ENCODE measurements around the gene SMIM43. TPM values are rescaled to one million over a fixed set of nuclear protein-coding genes. Genes with fewer than 3 reads are reported as not detected.

SMIM43 gene
- total RNA-seq, 1 experiment from 2014 or later, result 1.2 TPM

- no peak overlapping the region for H2BK12ac ChIP-seq (ENCODE audit: insufficient read length, low read depth, low read length)
- Mint-ChIP-seq H3K36me3 (ENCODE audit: insufficient read depth in 1 of 3, low read depth in 3 of 3) (peaks cover 0 to 4% (median 0%) of the 10 kb centered on the region in 3 experiments; a peak in 1 of 7 replicates), H3K4me3 (no peak overlapping the region), H3K4me1 (peaks cover 30 to 34% of the 10 kb centered on the region in 2 experiments), H3K27ac (peak overlapping the region in 1 of 3 experiments; percentile 24; a peak in 2 of 7 replicates), H3K27me3 (ENCODE audit: low read depth) (peaks cover 2% of the 10 kb centered on the region), H3K9me3 (no peaks in the 10 kb centered on the region)
- H3K4me2 ChIP-seq (ENCODE audit: insufficient read depth, insufficient read length, low read length), result no peak overlapping the region
- no peaks in the 10 kb centered on the region for H3K23me2 ChIP-seq (ENCODE audit: insufficient read length, low read depth, low read length, poor library complexity, severe bottlenecking)
- no peaks in the 10 kb centered on the region for H3K79me1 ChIP-seq (ENCODE audit: insufficient read depth, low read depth, low read length, poor library complexity, severe bottlenecking)
- no peak overlapping the region for H3K14ac ChIP-seq (ENCODE audit: insufficient read depth, low read length)
- H3K23ac ChIP-seq (ENCODE audit: insufficient read length, low read depth, low read length), result no peak overlapping the region
- H3K9me3 ChIP-seq (ENCODE audit: control insufficient read depth, low read depth, low read length), result no peaks in the 10 kb centered on the region
- no peak overlapping the region for H2BK120ac ChIP-seq (ENCODE audit: low read depth, low read length, poor library complexity, severe bottlenecking)
- no peak overlapping the region for H4K8ac ChIP-seq (replicated peaks; ENCODE audit: insufficient read length, low read depth, low read length)
- no peak overlapping the region for H4K91ac ChIP-seq (ENCODE audit: insufficient read length, low read depth, low read length)
- H3K27me3 ChIP-seq (ENCODE audit: insufficient read depth, low read length), result no peaks in the 10 kb centered on the region
- no peak overlapping the region for H3K18ac ChIP-seq (ENCODE audit: insufficient read length, low read depth, low read length)
- H2BK15ac ChIP-seq (ENCODE audit: low read depth, low read length), result no peak overlapping the region
- WGBS (ENCODE audit: extremely low coverage, insufficient read length, low lambda C conversion rate), result no CpG with 5 or more reads among the region's 3 CpGs
- no peak overlapping the region for H3K56ac ChIP-seq (ENCODE audit: insufficient read length, low read depth, low read length)
- no peak overlapping the region for H3K4ac ChIP-seq (ENCODE audit: low read depth, low read length)
- no peak overlapping the region for H2AK5ac ChIP-seq (ENCODE audit: insufficient read length, low read length)
- no peak overlapping the region for H4K5ac ChIP-seq (ENCODE audit: insufficient read length, low read depth, low read length)
- H3K27ac ChIP-seq (ENCODE audit: insufficient read length, low read depth, low read length), result no peak overlapping the region
- H3T11ph ChIP-seq (ENCODE audit: low read length), result no peak overlapping the region
- no peaks in the 10 kb centered on the region for H3K79me2 ChIP-seq (ENCODE audit: insufficient read depth, low read length)
- H2BK5ac ChIP-seq (ENCODE audit: insufficient read length, low read length), result no peak overlapping the region
- no peak overlapping the region for H2AFZ ChIP-seq (ENCODE audit: low read length)
- no peak overlapping the region for H2BK20ac ChIP-seq (ENCODE audit: low read depth, low read length, poor library complexity, severe bottlenecking)
- DNase-seq, result no peak
- no peaks in the 10 kb centered on the region for H4K20me1 ChIP-seq (ENCODE audit: control insufficient read depth, insufficient read depth, insufficient read length)
- peaks cover 6% of the 10 kb centered on the region; the same call in 1 of the 2 replicates for H3K4me1 ChIP-seq (ENCODE audit: insufficient read depth, low read length)
- H3K9ac ChIP-seq (ENCODE audit: extremely low read depth, insufficient read length, low read length), result no peak overlapping the region
- no peak for TF ChIP-seq CTCF (conservative IDR thresholded peaks at IDR 0.05)
These were observed 55.1 kb downstream of the SMIM43 start for GRCh38 chr4:121709766-121710405.

Other genes starting within 250 kb of the SMIM43 start
- gene ANXA5, start 68.2 kb downstream of the SMIM43 start, total RNA-seq (2021), result 231 and 234 TPM in 2 replicates
- gene EXOSC9, start 36.2 kb upstream of the SMIM43 start, total RNA-seq (2021), result 68.6 and 69.1 TPM in 2 replicates
- 89.0 and 89.2 TPM in 2 replicates for gene CCNA2, start 58.7 kb upstream of the SMIM43 start, total RNA-seq (2021)
- 26.2 and 28.5 TPM in 2 replicates for gene BBS7, start 105.3 kb upstream of the SMIM43 start, total RNA-seq (2021)
- gene TRPC3, start 186.9 kb upstream of the SMIM43 start, total RNA-seq (2021), result 0.13 and 0.18 TPM in 2 replicates

All from H9 (cell line).